MM.1S (cell line): ENCODE results near the gene FGF3.

ENCODE experiments used
- DNase-seq: peaks from one replicate; pipeline ENCODE4 v3.0.0-alpha.2; 2015
- H2AFZ ChIP-seq: fragments of 300-600 bp; sonication (generic); 2 replicates; pipeline ENCODE4 v1.6.0; 2016; ENCODE audit warnings: antibody characterized with exemption, low read length
- H3F3A ChIP-seq: fragments of 300-600 bp; sonication (generic); 2 replicates; pipeline ENCODE4 v1.6.1; 2016; ENCODE audit warnings: mild to moderate bottlenecking, antibody characterized with exemption, low read length, moderate library complexity, mixed read lengths; ENCODE audit not compliant: insufficient read depth
- H3K27ac ChIP-seq: fragments of 300-600 bp; sonication (generic); 2 replicates; pipeline ENCODE4 v1.5.1; 2016; ENCODE audit warnings: mild to moderate bottlenecking, low read length
- H3K27me3 ChIP-seq: fragments of 300-600 bp; sonication (generic); replicated peaks from 2 replicates; pipeline ENCODE4 v1.6.0; 2016; ENCODE audit warnings: low read length; ENCODE audit not compliant: insufficient read depth
- H3K36me3 ChIP-seq: fragments of 300-600 bp; sonication (generic); replicated peaks from 2 replicates; pipeline ENCODE4 v1.6.1; 2016; ENCODE audit warnings: mild to moderate bottlenecking, low read length, mixed read lengths; ENCODE audit not compliant: insufficient read depth
- H3K4me1 ChIP-seq: fragments of 300-600 bp; sonication (generic); 2 replicates; pipeline ENCODE4 v1.6.1; 2016; ENCODE audit warnings: low read length, mixed read lengths
- H3K4me2 ChIP-seq: fragments of 300-600 bp; sonication (generic); 2 replicates; pipeline ENCODE4 v1.6.0; 2016; ENCODE audit warnings: low read depth, low read length
- H3K4me3 ChIP-seq: fragments of 300-600 bp; sonication (generic); 2 replicates; pipeline ENCODE4 v1.5.1; 2016; ENCODE audit warnings: low read length, mixed read lengths
- H3K79me2 ChIP-seq: fragments of 300-600 bp; sonication (generic); 2 replicates; pipeline ENCODE4 v1.6.1; 2016; ENCODE audit warnings: mixed run types, low read length, mixed read lengths
- H3K9ac ChIP-seq: fragments of 300-600 bp; sonication (generic); 2 replicates; pipeline ENCODE4 v1.6.1; 2016; ENCODE audit warnings: low read length, mixed read lengths
- H3K9me2 ChIP-seq: fragments of 300-600 bp; sonication (generic); replicated peaks from 2 replicates; pipeline ENCODE4 v1.6.1; 2016; ENCODE audit warnings: mild to moderate bottlenecking, low read length, mixed read lengths; ENCODE audit not compliant: insufficient read depth
- H3K9me3 ChIP-seq: fragments of 300-600 bp; sonication (generic); replicated peaks from 2 replicates; pipeline ENCODE4 v1.6.1; 2016; ENCODE audit warnings: mild to moderate bottlenecking, low read length, mixed read lengths; ENCODE audit not compliant: insufficient read depth
- H4K20me1 ChIP-seq: fragments of 300-600 bp; sonication (generic); 2 replicates; pipeline ENCODE4 v1.6.1; 2016; ENCODE audit warnings: mild to moderate bottlenecking, low read length, moderate library complexity, mixed read lengths; ENCODE audit not compliant: insufficient read depth
- EZH2 ChIP-seq: fragments of 300-600 bp; sonication (generic); optimal IDR thresholded peaks from 2 replicates; pipeline ENCODE3; 2017; ENCODE audit warnings: low read depth, mild to moderate bottlenecking, antibody characterized with exemption, low read length, mixed read lengths
- EZH2phosphoT487 ChIP-seq: fragments of 300-600 bp; sonication (generic); IDR thresholded peaks from 2 replicates; pipeline ENCODE4 v1.6.1; 2018; ENCODE audit warnings: antibody characterized with exemption, low read length
- TF ChIP-seq, protein P1 (sequence below): fragments of 300-600 bp; sonication (generic); IDR thresholded peaks from 2 replicates; pipeline ENCODE4 v1.5.1; 2016; ENCODE audit warnings: antibody characterized with exemption, low read length, mixed read lengths

FGF3 gene

DNA sequence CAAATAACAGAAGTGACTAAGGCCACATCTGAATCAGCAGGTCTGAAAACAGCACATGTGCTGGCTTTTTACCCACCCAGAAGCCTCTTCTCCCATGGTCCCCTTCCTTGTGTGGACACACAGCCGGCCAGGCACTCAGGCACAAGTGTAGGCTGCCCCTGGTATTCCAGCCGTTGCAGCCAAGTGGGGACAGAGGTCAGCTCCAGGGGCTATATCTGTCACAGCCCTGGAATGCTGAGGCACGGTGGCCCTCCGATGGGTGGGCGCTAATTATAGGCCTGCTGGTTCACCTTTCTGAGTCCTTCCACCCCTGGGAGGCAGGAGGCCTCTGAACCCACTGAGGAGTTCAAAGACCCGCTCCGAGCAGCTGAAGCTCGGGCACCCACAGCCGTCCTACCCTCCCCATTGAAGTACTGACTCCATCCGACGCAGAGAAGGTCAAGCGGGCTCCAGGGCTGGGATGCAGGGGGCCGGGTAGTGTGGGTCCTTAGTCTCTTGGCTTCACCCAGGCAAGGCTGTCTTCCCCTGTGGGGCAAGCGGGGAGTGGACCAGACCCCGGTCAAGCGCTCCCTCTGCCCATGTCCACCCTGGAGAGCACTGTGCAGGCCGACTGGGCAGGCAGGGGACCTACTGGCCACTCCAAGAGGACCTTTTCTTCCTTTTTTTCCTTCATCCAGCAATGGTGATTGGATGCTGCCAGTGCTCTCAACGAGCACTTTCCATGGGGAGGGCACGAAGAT lies 14.3 kb downstream of the FGF3 start:
- no peaks in the 10 kb centered on the region for H3K4me1 ChIP-seq
- H4K20me1 ChIP-seq = no peaks in the 10 kb centered on the region
- H3K27me3 ChIP-seq = peaks cover 54% of the 10 kb centered on the region
- no peaks in the 10 kb centered on the region for H3K36me3 ChIP-seq
- no peaks in the 10 kb centered on the region for H3K79me2 ChIP-seq
- TF ChIP-seq EZH2 = no peak
- TF ChIP-seq, protein P1, sequence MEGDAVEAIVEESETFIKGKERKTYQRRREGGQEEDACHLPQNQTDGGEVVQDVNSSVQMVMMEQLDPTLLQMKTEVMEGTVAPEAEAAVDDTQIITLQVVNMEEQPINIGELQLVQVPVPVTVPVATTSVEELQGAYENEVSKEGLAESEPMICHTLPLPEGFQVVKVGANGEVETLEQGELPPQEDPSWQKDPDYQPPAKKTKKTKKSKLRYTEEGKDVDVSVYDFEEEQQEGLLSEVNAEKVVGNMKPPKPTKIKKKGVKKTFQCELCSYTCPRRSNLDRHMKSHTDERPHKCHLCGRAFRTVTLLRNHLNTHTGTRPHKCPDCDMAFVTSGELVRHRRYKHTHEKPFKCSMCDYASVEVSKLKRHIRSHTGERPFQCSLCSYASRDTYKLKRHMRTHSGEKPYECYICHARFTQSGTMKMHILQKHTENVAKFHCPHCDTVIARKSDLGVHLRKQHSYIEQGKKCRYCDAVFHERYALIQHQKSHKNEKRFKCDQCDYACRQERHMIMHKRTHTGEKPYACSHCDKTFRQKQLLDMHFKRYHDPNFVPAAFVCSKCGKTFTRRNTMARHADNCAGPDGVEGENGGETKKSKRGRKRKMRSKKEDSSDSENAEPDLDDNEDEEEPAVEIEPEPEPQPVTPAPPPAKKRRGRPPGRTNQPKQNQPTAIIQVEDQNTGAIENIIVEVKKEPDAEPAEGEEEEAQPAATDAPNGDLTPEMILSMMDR = no peak
- TF ChIP-seq EZH2phosphoT487 = no peak
- no peaks in the 10 kb centered on the region for H3F3A ChIP-seq
- no peak for DNase-seq
- H3K4me2 ChIP-seq = no peak overlapping the region
- H3K4me3 ChIP-seq = no peak overlapping the region
- H3K9me3 ChIP-seq = no peaks in the 10 kb centered on the region
- no peak overlapping the region for H2AFZ ChIP-seq
- no peaks in the 10 kb centered on the region for H3K9me2 ChIP-seq
- no peak overlapping the region for H3K9ac ChIP-seq
- no peak overlapping the region for H3K27ac ChIP-seq

DNA sequence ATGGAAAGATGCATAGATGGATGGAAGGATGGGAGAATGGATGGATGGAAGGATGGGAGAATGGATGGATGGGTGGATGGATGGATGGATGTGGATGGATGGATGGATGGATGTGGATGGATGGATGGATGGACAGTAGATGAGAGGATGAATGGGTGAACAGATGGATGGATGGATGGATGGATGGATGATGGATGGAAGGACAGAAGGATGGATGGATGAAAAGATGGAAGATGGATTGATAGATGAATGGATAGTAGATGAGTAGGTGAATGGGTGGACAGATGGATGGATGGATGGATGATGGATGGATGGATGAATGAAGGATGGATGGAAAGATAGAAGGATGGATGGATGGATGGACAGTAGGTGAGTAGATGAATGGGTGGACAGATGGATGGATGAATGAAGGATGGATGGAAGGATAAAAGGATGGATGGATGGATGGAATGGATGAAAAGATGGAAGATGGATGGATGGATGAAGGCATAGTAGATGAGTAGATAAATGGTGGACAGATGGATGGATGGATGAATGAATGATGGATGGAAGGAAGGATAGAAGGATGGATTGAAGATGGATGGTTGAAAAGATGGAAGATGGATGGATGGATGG lies 15.5 kb downstream of the FGF3 start:
- no peaks in the 10 kb centered on the region for H3K9me2 ChIP-seq
- no peaks in the 10 kb centered on the region for H3K4me1 ChIP-seq
- H2AFZ ChIP-seq = no peak overlapping the region
- H3K9ac ChIP-seq = no peak overlapping the region
- no peaks in the 10 kb centered on the region for H3K36me3 ChIP-seq
- no peaks in the 10 kb centered on the region for H3F3A ChIP-seq
- DNase-seq = no peak
- no peak overlapping the region for H3K4me3 ChIP-seq
- no peak overlapping the region for H3K4me2 ChIP-seq
- no peaks in the 10 kb centered on the region for H4K20me1 ChIP-seq
- TF ChIP-seq EZH2phosphoT487 (no peak), EZH2 (no peak)
- TF ChIP-seq, protein P1 = no peak
- no peak overlapping the region for H3K27ac ChIP-seq
- H3K27me3 ChIP-seq = peaks cover 53% of the 10 kb centered on the region
- no peaks in the 10 kb centered on the region for H3K9me3 ChIP-seq
- no peaks in the 10 kb centered on the region for H3K79me2 ChIP-seq

DNA sequence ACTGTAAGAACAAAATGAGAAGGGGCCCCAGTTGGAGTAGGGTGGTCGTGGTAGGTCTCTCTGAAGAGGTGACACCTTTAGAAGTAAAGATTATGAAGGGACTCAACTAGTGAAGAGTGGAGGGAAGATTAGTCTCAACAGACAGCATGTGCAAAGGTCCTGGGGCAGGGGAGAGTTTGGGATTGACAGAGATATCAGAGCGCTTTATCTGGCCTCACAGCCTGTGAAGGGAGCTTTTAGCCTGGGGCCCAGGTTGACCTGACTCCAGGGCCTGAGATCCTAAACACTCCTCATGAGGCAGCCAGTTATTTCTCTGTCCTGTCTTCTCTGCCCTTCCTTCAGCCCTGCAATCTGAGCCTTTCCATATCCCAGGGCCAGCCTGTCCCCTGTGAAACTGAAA lies 16.2 kb downstream of the FGF3 start:
- H3K27me3 ChIP-seq = peaks cover 52% of the 10 kb centered on the region
- no peaks in the 10 kb centered on the region for H3K79me2 ChIP-seq
- H3K4me1 ChIP-seq = no peaks in the 10 kb centered on the region
- no peak for DNase-seq
- H3F3A ChIP-seq = no peaks in the 10 kb centered on the region
- no peak overlapping the region for H3K27ac ChIP-seq
- no peak overlapping the region for H3K4me2 ChIP-seq
- no peak overlapping the region for H3K9ac ChIP-seq
- no peak overlapping the region for H2AFZ ChIP-seq
- no peaks in the 10 kb centered on the region for H3K9me3 ChIP-seq
- TF ChIP-seq, protein P1 = no peak
- TF ChIP-seq EZH2phosphoT487 (no peak), EZH2 (no peak)
- H3K9me2 ChIP-seq = no peaks in the 10 kb centered on the region
- H3K4me3 ChIP-seq = no peak overlapping the region
- H4K20me1 ChIP-seq = no peaks in the 10 kb centered on the region
- H3K36me3 ChIP-seq = no peaks in the 10 kb centered on the region
